PC-9 (cell line): Measurements from ENCODE around the gene DUSP16.

Experiments
- EZH2 ChIP-seq: fragments of 200-600 bp; sonication (generic); IDR thresholded peaks from 2 replicates; pipeline ENCODE4 v1.8.0; 2017; ENCODE audit warnings: antibody characterized with exemption, low read depth
- TF ChIP-seq, protein P1 (sequence below): fragments of 200-600 bp; sonication (generic); conservative IDR thresholded peaks from 2 replicates; pipeline ENCODE4 v1.6.1; 2017; ENCODE audit warnings: mixed run types, antibody characterized with exemption, mild to moderate bottlenecking, moderate library complexity

DNA sequence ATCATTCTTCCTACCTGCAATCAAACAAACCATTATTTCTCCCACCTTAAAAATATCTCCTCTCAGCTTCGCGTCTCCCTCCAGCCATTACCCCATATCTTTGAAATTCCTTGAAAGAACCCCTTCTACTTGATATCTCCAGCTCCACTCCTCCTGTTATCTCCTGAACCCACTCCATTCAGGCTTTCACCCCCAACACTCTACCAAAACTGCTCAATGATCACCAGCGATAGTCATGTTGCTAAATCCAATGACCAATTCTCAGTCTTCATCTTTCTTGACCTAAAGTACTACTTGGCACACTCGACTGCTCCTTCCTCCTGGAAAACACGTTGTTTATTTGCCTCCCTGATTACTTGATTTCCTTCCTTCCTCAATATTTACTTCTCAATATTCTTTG lies 70.1 kb downstream of the DUSP16 start:
- TF ChIP-seq EZH2 = no peak
- TF ChIP-seq, protein P1, sequence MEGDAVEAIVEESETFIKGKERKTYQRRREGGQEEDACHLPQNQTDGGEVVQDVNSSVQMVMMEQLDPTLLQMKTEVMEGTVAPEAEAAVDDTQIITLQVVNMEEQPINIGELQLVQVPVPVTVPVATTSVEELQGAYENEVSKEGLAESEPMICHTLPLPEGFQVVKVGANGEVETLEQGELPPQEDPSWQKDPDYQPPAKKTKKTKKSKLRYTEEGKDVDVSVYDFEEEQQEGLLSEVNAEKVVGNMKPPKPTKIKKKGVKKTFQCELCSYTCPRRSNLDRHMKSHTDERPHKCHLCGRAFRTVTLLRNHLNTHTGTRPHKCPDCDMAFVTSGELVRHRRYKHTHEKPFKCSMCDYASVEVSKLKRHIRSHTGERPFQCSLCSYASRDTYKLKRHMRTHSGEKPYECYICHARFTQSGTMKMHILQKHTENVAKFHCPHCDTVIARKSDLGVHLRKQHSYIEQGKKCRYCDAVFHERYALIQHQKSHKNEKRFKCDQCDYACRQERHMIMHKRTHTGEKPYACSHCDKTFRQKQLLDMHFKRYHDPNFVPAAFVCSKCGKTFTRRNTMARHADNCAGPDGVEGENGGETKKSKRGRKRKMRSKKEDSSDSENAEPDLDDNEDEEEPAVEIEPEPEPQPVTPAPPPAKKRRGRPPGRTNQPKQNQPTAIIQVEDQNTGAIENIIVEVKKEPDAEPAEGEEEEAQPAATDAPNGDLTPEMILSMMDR = no peak
